ENCODE results near the gene IFT80.

The IFT80 gene

DNA sequence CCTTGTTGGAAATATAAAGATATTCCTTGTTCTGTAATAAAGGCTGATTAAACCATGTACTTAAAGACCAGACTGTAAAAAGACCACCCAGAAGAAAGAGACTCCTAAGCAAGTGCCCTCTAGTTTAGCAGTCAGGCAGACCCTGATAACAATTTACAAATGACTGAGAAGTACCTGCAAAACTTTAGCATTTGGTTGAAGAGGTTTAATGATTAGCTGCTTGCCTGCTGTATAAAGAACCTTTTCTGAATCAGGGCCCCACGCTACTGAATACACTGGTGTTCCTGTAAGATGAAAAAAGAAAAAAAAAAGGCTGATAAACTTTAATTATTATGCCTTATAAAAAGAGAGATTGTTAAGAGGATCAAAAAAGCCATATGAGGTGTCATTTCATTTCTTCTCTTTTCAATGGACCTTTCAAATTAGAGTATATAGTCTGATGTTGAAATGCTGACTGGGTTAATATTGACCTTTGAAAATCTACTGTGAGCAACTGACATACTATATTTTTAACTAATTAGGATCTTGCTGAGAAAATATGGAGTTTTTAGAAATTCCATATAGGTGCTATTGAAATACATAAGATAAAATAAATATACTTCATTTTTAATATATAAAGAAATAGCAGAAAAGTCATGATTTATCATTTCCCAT, 33.0 kb downstream of the IFT80 start:
- TF ChIP-seq GATA2 (IDR thresholded peaks at IDR 0.05; ENCODE audit: low read depth, low read length) (no peak), GATA3 (IDR thresholded peaks at IDR 0.05; ENCODE audit: low read depth, low read length) (no peak)

DNA sequence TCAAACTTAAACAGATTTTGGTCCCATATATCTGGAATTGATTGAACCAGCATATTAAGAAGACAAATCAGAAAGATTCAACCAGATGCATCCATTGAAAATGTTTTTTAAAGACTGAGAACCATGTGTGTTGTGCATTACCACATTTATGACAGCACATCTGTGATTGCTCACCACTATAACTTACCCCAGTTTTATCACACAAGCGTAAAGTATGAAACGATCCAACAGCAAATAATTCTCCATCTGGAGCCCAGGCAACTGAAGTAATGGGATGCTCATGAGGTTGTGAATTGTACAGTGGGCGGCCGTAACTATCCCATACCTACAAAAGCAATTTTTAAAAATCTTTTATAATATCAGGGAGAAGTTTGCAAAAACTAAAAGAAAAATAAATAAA, 43.2 kb downstream of the IFT80 start:
- TF ChIP-seq GATA2 (IDR thresholded peaks at IDR 0.05; ENCODE audit: low read depth, low read length), result no peak

DNA sequence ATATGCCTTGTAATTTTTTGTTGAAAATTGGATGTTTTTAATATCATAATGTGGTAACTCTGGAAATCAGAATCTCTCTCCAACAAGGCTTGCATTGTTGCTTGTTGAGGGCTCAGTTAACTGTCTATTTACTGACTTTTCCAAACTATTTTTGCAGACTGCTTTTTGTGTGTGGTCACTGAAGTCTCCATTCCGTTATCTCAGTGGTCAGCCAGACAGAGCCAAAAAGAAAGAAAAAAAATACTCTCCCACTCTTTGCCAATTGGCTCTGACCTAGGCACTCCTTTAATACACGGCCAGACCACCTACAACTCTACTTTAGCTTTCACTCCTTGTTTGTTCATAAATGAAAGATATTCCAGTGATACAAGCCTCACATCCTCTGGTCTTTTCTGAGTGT, 52.5 kb downstream of the IFT80 start:
- no peak for TF ChIP-seq GATA2 (IDR thresholded peaks at IDR 0.05; ENCODE audit: low read depth, low read length)
- TF ChIP-seq GATA3 (IDR thresholded peaks at IDR 0.05; ENCODE audit: low read depth, low read length), result no peak

DNA sequence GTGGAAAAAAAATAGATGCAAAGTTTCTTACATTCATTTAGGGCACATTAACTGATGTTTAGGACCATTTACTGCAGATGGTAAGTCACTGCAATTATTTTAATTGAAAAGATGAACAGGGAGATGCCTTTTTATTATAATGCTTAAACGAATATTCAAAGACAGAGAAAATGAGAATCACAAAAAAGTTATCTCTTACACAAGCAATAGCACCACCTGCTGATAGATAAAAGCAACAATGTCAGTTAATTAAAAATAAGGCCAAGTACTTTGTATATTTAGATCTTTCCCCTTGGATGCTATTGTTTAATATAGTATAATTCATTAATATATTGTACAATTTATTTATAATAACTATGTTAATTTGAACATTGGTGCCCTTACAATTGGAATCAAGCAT, 55.9 kb downstream of the IFT80 start:
- TF ChIP-seq GATA2 (IDR thresholded peaks at IDR 0.05; ENCODE audit: low read depth, low read length) (no peak), GATA3 (IDR thresholded peaks at IDR 0.05; ENCODE audit: low read depth, low read length) (no peak)

DNA sequence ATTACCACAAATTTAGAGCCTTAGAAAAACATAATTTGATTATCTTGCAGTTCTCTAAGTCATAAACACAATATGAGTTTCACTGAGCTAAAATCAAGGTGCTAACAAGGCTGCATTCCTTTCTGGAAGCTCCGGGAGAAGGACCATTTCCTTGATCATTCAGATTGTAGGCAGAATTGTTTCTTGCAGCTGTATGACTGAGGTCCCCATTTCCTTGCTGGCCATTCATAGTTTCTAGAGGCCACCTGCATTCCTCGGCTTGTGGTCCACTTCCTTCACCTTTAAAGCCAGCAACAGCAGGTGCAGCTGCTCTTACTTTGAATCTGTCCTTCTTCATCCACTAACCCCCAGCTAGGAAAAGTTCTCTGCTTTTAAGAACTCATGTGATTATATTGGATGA, 58.7 kb downstream of the IFT80 start:
- TF ChIP-seq GATA2 (IDR thresholded peaks at IDR 0.05; ENCODE audit: low read depth, low read length) (no peak), GATA3 (IDR thresholded peaks at IDR 0.05; ENCODE audit: low read depth, low read length) (no peak)

DNA sequence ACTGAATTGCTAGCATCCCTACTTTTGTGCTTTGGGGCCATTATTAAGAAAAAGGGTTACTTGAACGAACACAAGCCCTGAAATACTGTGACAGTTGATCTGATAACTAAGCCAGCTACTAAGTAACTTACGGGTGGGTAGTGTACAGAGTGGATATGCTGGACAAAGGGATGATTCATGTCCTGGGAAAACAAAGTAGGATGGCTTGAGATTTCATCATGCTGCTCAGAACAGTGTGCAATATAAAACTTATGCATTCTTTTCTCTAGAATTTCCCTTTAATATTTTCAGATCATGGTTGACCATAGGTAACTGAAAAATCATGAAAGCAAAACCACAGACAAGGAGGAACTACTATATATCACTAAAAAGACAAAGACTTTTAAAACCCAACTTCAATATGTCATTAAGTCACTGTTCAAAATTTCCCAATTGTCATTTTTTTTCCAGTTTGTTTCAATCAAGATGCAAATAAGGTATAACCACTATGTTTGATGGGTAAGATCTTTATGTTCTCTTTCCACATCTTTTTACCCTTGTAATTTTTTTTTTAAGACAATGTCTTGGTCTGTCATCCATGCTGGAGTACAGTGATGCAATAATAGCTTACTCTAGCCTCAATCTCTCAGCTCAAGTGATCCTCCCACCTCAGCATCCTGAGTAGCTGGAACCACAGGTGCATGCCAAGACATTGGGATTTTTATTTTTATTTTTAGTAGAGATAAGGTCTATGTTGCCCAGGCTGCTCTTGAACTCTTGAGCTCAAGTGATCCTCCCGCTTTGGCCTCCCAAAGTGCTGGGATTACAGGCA, 67.7 kb downstream of the IFT80 start:
- TF ChIP-seq GATA2 (IDR thresholded peaks at IDR 0.05; ENCODE audit: low read depth, low read length) (no peak), GATA3 (IDR thresholded peaks at IDR 0.05; ENCODE audit: low read depth, low read length) (no peak)

DNA sequence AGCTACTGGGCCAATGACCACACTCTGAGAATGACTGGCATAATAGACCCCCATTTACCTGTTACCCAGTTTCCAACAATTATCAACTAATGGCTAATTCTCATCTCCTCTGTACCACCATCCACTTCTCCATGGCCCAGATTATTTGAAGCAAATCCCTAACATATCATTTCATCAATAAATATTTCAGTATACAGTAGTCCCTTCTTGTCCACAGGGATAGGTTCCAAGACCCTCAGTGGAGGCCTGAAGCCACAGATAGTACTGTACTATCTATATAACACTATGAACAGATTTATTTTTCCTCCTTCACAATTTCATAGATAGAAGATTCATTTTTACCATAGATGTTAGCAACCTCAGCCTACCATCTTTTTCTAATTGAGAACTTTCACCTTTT, 68.3 kb downstream of the IFT80 start:
- TF ChIP-seq GATA2 (IDR thresholded peaks at IDR 0.05; ENCODE audit: low read depth, low read length) (no peak), GATA3 (IDR thresholded peaks at IDR 0.05; ENCODE audit: low read depth, low read length) (no peak)

DNA sequence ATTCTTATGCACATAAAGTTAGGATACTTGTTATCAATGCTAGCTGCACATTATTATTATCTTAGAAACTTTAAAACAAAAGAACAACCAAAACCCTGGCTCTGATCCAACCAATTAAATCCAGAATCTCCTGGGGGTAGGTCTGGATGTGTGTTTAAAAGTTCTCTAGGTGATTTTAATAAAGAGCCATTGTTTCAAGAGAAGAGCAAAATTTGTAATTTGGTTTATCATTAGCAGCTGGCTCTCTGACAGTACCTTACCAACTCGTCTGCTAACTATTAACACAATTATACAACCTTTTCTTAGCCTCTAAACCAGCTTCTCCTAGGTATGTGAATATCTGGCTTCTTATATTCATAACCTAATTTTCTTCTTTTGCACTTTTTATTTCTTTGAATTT, 68.9 kb downstream of the IFT80 start:
- no peak for TF ChIP-seq GATA3 (IDR thresholded peaks at IDR 0.05; ENCODE audit: low read depth, low read length)
- TF ChIP-seq GATA2 (IDR thresholded peaks at IDR 0.05; ENCODE audit: low read depth, low read length), result no peak

DNA sequence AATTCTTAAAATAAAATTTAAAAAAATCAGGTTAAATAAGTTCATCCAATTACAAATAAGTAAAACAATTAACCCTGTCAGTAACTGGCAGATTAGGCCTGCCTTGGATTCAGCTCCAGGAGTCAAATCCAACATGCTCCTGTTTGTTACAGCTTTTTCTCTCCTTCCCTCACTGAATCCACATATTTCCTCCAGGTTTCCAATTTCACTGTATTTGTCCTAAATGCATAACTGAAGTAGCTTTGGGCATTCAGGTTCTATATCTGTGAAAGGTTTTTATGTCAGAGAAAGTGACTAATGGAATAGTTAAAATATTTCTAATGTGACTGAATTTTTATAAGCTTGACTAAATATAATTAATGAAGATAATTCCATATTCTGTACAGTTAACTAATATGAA, 79.7 kb downstream of the IFT80 start:
- TF ChIP-seq GATA2 (IDR thresholded peaks at IDR 0.05; ENCODE audit: low read depth, low read length) (no peak), GATA3 (IDR thresholded peaks at IDR 0.05; ENCODE audit: low read depth, low read length) (no peak)

DNA sequence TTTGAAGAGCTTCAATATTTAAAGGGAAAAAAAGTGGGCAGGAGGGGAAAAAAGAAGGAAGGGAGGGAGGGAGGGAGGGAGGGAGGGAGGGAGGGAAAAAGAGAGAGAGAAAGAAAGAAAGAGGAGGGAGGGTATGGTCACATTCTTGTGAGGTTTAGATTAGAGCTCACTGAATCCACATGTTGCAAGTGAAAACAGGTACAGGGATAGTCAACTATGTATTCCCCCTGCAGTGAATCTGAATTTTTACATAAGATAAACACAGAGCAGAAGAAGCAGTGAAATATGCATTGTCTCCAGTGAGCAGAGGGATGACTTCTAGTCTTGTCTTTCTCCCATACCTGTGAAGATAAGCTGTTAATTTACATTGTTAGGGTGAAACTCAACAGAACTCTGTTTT, 84.0 kb downstream of the IFT80 start:
- TF ChIP-seq GATA2 (IDR thresholded peaks at IDR 0.05; ENCODE audit: low read depth, low read length) (no peak), GATA3 (IDR thresholded peaks at IDR 0.05; ENCODE audit: low read depth, low read length) (no peak)

DNA sequence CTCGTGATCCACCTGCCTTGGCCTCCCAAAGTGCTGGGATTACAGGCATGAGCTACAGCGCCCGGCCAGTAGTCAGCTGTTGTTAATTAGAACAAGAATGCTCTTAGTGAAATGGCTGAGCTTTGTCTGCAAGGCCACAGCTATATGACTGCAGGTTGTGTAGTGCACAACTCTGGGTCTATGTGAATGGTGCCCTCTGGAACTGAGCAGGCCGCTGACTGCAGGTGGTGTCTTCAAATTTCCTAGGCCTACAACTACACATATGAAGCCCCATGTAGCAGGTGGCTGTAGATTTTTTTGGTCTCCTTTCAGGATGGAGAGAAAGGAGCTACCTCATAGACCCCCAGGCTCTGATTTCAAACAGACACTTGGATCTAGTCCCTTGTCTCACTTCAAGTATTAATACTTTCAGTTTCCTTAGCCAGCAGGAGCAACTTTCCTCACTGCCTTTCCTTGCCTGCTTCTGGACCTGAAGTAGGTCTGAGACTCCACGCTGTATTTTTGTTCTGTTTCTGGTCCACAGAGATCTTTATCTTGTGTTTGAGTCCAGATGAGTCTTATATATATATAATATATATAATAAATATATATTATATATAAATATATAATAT, 86.9 kb downstream of the IFT80 start:
- TF ChIP-seq GATA2 (IDR thresholded peaks at IDR 0.05; ENCODE audit: low read depth, low read length) (no peak), GATA3 (IDR thresholded peaks at IDR 0.05; ENCODE audit: low read depth, low read length) (no peak)

DNA sequence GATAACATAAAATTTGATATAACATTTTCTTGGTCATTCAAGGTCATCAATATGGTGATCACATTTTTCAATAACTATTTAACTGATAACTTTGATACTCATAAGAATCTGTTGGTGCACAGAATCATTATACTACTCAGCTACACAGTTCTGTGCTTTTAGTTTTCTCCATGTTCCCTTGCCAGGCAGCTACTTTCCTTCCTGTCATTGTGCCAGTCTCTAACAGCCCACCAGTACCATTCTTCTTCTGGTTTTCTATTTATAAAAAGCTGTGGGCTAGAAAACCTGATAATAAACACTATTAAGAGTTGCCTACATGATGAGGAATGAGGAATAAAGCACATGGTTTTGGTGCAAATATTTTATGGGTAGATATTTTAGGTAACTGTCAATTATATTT, 96.2 kb downstream of the IFT80 start:
- TF ChIP-seq GATA3 (IDR thresholded peaks at IDR 0.05; ENCODE audit: low read depth, low read length), result no peak
- TF ChIP-seq GATA2 (IDR thresholded peaks at IDR 0.05; ENCODE audit: low read depth, low read length), result no peak

DNA sequence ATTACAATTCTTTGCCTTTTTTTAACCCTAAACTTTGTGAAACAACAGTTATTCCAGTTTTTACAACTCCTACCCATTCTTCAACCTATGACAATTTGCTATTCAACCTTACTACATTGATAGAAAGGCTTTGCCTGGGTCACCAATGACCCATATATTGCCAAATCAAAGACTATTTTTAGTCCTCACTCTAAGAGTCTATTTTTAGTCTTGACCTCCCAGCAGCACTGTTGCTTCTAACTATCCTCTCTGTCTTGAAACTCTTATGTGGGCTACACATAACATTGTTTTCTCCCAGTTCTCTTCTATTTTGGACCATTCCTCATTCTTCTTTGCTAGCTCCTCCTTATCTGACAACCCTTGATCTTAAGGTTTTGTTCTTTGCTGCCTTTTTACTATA, 102.4 kb downstream of the IFT80 start:
- no peak for TF ChIP-seq GATA3 (IDR thresholded peaks at IDR 0.05; ENCODE audit: low read depth, low read length)
- no peak for TF ChIP-seq GATA2 (IDR thresholded peaks at IDR 0.05; ENCODE audit: low read depth, low read length)

DNA sequence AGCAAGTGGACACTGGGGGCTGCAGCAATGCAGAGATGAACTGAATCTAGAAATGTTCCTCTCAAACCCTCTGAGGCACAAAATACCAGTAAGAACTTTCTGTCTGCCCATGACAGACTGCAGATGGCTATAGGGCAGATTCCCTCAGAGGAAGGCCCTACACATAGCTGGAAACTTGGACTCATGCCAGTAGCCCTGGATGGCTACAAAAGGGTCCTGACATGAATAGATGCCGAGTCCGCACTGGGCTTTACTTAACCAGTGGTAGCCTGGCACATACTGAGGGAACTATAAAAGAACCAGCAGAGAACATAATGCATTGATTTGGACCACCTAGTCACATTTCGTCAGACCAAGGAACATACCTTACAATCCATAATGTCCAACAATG, 107.1 kb downstream of the IFT80 start:
- no peak for TF ChIP-seq GATA3 (IDR thresholded peaks at IDR 0.05; ENCODE audit: low read depth, low read length)
- no peak for TF ChIP-seq GATA2 (IDR thresholded peaks at IDR 0.05; ENCODE audit: low read depth, low read length)
